Measurements from ENCODE around the gene TCF7L2.
A peak's percentile ranks its signal among the peaks of the same experiment; 100 is the strongest.

Gene TCF7L2

GRCh38 chr10:113047963-113048781 is 98.1 kb downstream of the TCF7L2 start:
- no peak for TF ChIP-seq CTCF (IDR thresholded peaks at IDR 0.05)
- Histone ChIP-seq H3K4me3 (peak overlapping the region; percentile 23), H3K27ac (peak overlapping the region; percentile 65 to 83)
- no peak for DNase-seq (ENCODE audit: low spot score)

DNA sequence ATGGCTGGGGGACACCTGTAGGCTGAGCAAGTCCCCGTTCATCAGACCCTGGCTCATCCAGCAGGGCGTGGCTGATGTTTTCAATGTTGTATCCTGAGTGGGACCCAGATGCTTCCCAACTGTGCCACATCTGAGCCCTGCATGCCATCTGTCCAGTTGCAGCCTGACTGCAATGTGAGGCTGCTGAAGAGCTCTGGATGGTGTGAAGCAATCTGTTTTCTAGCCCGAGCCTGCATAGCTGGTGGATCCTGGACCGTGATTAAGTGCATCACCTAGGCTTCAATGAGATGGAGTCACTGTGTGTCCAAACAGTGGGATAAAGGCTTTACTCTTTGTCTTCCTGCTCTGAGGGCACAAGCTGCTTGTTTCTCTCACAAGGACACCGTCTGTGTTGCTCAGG is 99.8 kb downstream of the TCF7L2 start:
- peak overlapping the region in 1 of 2 donors; percentile 83 for H3K27ac ChIP-seq
- TF ChIP-seq CTCF (IDR thresholded peaks at IDR 0.05), result no peak
- H3K4me3 ChIP-seq, result no peak overlapping the region
- DNase-seq (ENCODE audit: low spot score), result no peak

DNA sequence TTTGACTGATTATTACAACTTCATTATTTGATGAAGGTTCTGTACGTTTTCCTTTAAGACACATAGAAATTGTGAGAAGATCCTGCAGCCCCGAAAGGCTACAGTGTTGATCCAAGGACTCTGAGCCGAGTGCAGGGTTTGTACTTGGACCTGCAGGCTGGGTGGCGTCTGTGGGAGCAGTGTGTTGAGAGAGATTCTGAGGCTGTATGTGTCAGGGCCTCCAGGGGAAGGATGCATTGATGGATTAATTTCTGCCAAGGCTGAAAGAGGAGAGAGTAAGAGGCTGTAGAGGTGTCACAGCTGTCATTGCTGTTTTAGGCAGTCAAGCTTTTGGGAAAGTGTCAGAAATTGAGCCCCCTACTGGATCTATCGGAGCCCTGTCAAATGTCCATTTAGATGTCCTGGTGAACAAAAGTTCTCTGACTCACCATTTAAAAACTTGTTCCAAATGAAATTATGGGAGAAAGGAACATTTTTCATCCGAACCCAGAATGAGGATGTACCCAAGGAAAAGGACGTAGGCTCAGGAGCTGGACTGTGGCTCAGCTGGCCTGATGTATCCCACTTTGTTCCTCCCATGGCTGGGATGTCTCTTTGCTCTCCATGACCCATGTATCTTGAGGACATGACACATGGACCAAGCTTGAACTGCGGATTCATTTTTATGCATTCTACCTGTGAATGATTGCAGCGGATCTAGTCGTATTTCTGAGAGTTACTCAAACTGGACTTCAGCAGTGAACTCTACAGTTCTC is 102.2 kb downstream of the TCF7L2 start:
- peak overlapping the region; percentile 64 to 86 for H3K27ac ChIP-seq
- no peak overlapping the region for H3K4me3 ChIP-seq
- no peak for TF ChIP-seq CTCF (IDR thresholded peaks at IDR 0.05)
- DNase-seq (ENCODE audit: low spot score), result no peak

DNA sequence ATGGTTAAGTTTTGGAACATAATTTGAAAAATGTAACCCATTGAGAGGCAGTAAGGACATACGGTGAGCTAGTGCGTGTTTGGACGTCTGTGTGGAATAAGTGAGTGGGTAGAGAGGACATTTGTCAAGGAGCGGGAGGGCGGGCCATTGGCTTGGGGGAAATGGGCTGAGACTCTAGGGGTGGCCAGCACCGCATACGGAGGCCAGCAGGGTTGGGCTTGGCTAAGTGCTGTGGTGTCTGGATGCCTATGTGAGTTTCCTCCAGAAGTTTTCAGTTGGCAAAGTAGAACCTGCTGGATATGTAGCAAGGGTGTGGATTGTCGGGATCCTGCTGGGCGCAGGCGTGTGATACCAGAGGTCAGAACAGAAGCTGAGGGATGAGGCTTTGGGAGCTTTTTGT is 103.0 kb downstream of the TCF7L2 start:
- H3K27ac ChIP-seq, result peak overlapping the region; percentile 64 to 86
- peak; percentile 95 for DNase-seq (ENCODE audit: low spot score)

GRCh38 chr10:113053881-113054280 is 103.8 kb downstream of the TCF7L2 start:
- TF ChIP-seq CTCF (IDR thresholded peaks at IDR 0.05), result no peak
- H3K27ac ChIP-seq, result peak overlapping the region; percentile 64 to 86
- peak overlapping the region; percentile 34 for H3K4me3 ChIP-seq
- DNase-seq (ENCODE audit: low spot score), result no peak

More for the DNA sequence above, 103.0 kb downstream of the TCF7L2 start:
- TF ChIP-seq CTCF (IDR thresholded peaks at IDR 0.05), result no peak
- H3K4me3 ChIP-seq, result peak overlapping the region; percentile 34

GRCh38 chr10:113055458-113055857 is 105.4 kb downstream of the TCF7L2 start:
- DNase-seq (ENCODE audit: low spot score), result no peak
- Histone ChIP-seq H3K27ac (peak overlapping the region in 1 of 2 donors; percentile 87), H3K4me3 (no peak overlapping the region)
- TF ChIP-seq CTCF (IDR thresholded peaks at IDR 0.05), result no peak
